Stimulated activated CD8-positive, alpha-beta memory T cell treated with anti-CD3 and anti-CD28 coated beads, Interleukin-12 subunit alpha, Interleukin-12 subunit beta, amount 100 ng/mL, for 24 hours (primary cell): ENCODE results near the gene RAC2.

Source experiments
- DNase-seq: peaks from one replicate; pipeline ENCODE4 v3.0.0-alpha.2; 2020; ENCODE audit errors: extremely low read depth

The RAC2 gene

DNA sequence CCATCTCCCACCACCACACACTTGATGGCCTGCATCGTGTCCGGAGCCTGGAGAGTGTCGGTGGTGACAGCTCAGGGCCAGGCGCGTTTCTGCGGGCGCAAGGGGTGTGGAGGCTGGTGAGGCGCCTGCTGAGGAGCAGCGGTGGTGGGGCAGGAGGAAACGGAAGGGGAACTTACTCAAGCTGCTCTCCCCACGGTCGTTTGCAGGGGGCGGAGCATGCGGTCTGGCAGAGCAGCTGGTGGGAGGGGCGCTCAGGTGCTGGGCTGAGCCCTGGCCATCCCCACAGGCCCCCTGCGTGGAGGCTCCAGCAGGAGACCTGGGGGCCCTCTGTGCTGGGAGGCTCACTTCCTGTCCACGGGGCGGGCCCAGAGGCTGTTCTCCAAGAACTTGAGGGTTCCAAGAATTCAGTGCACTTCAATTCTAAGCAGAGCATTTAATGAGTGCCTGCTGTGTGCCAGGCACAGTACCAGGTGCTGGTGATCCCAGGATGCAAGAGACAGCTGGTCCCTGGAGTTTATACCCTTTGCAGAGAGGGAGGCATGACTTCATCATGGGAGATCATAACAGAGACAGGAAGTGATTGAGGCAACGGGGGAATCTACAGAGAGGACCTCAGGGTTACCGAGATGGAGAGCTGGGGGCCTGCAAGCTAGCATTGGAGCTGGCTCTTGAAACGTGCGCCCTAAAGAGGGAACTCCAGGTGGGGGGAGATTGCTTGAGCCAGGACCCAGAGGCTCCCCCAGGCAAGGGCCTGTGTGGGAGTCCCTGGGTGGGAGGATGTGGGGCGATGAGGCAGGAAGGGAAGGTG lies at the start of gene RAC2:
RAC2 (minus strand) TSS at position 156 of the 808 bp plus-strand sequence; CDS start at position 35, 121 bp downstream.
- DNase-seq = peak; percentile 73

- no peak for DNase-seq
Measured at GRCh38 chr22:37293172-37293571, 49.1 kb upstream of the RAC2 start.

- DNase-seq = no peak
Measured at GRCh38 chr22:37292641-37293040, 48.6 kb upstream of the RAC2 start.

DNA sequence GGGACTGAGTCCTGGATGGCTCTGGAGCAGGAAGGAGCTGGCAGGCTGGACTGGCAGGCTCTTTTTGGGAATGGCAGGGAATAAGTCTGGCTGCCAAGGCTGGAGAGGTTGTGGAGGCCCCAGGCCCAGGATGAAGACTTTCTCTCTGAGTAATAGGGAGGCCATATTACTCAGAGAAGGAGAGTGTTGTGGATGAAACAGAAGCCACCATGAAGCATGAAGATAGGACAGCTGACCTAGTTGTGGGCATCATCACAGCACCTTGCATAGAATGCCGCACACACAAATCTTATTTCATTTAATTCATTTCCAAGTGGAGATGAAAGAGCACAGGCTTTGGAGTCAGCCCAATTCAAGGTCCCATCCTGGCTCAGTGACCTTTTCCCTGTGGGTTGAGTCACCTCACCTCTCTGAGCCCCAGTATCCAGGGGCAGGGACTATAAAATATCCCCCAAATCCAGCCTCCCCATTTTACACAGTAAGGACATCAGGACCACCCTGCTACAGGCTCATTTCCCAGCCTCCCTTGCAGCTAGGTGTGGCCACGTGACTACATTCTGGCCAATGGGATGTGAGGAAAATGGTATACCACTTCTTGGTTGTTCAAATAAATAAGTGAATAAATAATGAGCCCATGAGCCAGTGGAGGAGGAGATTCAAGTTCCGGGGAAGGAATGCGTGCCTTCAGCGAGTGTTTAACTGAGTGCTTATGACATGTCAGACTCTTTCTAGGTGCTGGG lies 47.7 kb upstream of the RAC2 start:
- DNase-seq = no peak

DNA sequence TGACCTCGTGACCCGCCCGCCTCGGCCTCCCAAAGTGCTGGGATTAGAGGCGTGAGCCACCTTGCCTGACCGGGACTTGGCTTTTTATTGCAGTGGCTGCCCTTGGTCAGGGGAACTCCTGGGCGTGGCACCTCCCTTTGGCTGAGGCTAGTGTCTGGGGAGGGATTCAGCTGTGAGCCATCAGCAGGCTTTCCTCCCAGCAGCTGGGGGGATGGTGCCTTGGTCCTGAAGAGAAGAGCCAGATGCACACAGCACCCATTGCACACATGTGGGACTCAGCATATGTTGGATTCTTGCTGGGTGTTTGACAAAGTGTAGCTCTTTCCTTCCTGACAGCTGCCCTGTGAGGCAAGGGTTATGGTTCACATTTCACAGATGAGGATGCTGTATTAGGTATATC lies 46.7 kb upstream of the RAC2 start:
- no peak for DNase-seq

GRCh38 chr22:37289156-37289735 lies 45.2 kb upstream of the RAC2 start:
- DNase-seq = no peak

DNA sequence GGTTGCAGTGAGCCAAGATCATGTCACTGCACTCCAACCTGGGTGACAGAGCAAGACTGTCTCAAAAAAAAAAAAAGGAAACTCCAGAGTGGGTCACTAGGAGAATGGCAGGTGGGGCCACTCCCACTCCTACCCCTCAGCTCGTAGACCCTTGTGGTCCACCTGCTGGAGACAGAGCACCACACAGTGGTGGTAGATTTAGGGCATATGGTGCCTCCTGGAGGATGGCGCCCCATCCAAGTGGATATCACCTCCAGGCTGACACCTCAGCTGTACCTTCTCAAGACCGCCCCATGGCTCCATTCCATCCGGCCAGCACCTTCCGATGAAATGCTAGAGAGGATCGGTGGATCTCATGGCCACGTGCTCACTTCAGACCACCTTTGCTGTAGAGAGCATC lies 44.5 kb upstream of the RAC2 start:
- no peak for DNase-seq

DNA sequence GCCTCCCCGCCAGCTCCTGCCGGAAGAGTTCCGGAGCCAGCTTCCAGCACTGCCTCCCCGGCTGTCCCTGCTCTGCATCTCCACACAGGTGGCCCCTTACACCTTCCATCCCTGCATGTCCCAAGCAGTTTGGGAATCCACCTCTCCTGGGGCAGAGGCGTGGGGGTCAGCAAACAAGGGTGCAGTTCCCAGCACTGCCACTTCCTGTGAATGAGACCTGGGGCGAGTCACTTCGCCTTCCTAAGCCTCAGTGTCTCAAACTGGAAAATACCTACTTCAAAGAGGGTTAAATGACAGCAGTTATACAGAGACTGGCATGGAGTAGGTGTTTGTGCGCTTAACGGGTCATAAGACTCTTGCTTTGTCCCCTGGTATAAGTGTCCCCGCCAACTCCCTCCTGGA lies 43.5 kb upstream of the RAC2 start:
- no peak for DNase-seq

GRCh38 chr22:37285937-37286336 lies 41.9 kb upstream of the RAC2 start:
- DNase-seq = no peak

GRCh38 chr22:37284805-37285355 lies 40.8 kb upstream of the RAC2 start:
- no peak for DNase-seq

GRCh38 chr22:37284126-37284804 lies 40.2 kb upstream of the RAC2 start:
- DNase-seq = no peak

- no peak for DNase-seq
Measured at GRCh38 chr22:37283393-37283937, 39.4 kb upstream of the RAC2 start.

GRCh38 chr22:37282385-37282677 lies 38.3 kb upstream of the RAC2 start, which contains the start of gene CYTH4:
CYTH4 (plus strand) TSS chr22:37282508; CDS start chr22:37282570, 62 bp downstream.
- peak; percentile 58 for DNase-seq

DNA sequence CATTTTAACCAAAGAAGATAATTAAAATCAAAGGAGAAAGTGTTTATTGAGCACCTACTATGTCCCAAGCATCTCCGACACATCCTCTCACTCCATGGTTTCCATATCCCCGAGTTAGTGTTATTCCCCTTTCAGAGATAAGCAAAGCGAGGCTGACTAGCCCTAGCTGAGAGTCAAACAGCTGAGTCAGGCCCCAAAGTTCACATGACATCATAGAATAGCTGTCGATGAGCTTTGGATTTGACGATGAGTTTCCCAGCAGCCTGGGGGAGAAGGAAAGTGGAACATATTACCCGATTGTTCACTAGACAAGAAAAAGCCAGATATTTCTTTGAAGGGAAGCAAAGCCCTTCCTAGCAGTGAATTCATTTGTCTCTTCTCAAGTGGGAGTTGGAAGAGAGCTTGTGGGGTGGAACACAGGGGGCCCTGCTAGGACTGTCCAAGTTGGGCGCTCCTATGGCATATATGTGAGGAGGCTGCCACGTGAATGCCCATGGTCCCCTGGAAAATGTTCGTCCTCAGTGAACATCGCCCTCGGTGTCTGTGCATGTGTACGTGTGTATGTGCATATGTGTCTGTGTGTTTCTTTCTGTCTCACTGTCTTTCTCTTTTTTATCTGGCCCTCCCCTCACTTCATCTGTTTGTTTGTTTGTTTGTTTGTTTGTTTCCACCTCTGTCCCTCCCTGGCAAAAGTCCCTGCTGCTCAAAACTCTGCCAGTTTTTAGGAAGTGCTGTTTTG lies 37.7 kb upstream of the RAC2 start:
- no peak for DNase-seq

GRCh38 chr22:37281195-37281594 lies 37.1 kb upstream of the RAC2 start:
- DNase-seq = no peak

- DNase-seq = no peak
Measured at GRCh38 chr22:37280718-37281117, 36.6 kb upstream of the RAC2 start.

DNA sequence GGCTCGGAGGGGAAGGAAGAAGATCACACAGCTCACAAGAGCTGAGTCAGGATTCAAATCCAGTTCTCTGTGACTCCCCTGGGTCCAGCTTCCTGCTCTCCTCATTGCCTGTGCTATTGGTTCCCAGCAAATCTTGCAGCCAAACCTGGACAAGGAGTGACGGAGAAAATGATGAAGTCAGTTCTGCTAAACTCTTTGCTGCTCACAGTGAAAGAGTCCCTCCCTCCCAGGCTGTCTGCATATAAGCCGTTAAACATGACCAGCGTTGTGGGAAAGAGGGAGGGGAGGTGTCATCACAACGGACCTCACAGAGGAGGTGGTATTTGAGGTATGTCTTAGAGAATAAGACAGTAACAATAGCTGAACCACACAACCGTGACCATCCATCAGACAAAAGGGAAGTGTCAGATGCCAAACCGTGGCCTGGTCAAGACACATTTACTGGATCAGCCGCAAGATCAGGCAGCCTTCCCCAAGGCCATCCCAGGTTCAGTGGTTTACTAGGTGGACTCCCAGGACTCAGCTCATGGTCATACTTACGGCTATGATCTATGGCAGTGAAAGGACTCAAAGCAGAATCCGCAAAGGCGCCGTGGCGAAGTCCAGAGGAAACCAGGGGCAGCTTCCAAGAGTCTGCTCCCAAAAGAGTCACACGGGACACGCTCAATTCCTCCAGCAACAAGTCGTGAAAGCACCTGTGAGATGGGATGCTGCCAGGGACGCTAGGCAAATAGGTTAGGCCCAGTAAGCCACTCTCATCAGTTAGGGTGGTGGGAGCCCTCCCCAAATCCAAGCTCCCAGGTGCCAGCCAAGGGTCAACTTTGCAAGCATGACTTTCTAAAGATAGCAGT lies 35.5 kb upstream of the RAC2 start:
- no peak for DNase-seq

- DNase-seq = no peak
Measured at GRCh38 chr22:37278261-37278660, 34.2 kb upstream of the RAC2 start.

- no peak for DNase-seq
Measured at GRCh38 chr22:37277384-37277783, 33.3 kb upstream of the RAC2 start.

DNA sequence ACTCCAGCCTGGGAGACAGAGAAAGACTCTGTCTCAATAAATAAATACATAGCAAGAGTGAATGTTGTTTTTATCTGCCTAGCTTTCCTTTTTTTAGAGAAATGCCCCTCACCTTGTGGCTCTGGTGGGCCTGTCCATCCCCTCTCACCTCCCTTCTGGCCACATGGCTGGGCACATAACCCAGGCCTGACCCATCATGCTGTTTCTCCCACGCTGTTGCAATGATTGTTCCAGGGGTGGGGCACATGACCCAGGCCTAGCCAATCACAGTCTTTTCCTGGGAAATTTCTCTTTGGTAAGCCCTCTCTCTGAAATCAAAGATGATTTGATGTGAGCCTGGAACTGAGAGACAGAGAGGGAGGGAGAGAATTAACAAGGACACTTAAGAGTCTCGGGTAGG lies 32.7 kb upstream of the RAC2 start:
- DNase-seq = no peak
